Glutamatergic neuron (in vitro differentiated cells): Measurements from ENCODE around the gene ATP13A4. TPM values are rescaled to one million over a fixed set of nuclear protein-coding genes. Genes with fewer than 3 reads are reported as not detected.
A peak's percentile ranks its signal among the peaks of the same experiment; 100 is the strongest.

Experiments
- DNase-seq: peaks from one replicate; pipeline ENCODE4 v3.0.0; 2022
- H3K27ac Mint-ChIP-seq: one replicate; pipeline ENCODE4 v1.8.0; 2020; ENCODE audit warnings: mild to moderate bottlenecking, mixed read lengths, inconsistent platforms; ENCODE audit not compliant: unreplicated experiment
- H3K27me3 Mint-ChIP-seq: one replicate; pipeline ENCODE4 v1.8.0; 2020; ENCODE audit warnings: mild to moderate bottlenecking, moderate library complexity, mixed read lengths, inconsistent platforms; ENCODE audit not compliant: unreplicated experiment
- H3K36me3 Mint-ChIP-seq: one replicate; pipeline ENCODE4 v1.8.0; 2020; ENCODE audit warnings: mild to moderate bottlenecking, mixed read lengths, inconsistent platforms; ENCODE audit not compliant: unreplicated experiment
- H3K4me1 Mint-ChIP-seq: one replicate; pipeline ENCODE4 v1.8.0; 2020; ENCODE audit warnings: mild to moderate bottlenecking, low read depth, mixed read lengths, inconsistent platforms; ENCODE audit not compliant: unreplicated experiment
- H3K4me3 Mint-ChIP-seq: one replicate; pipeline ENCODE4 v1.8.0; 2020; ENCODE audit warnings: mild to moderate bottlenecking, mixed read lengths, inconsistent platforms; ENCODE audit not compliant: unreplicated experiment
- H3K9me3 Mint-ChIP-seq: one replicate; pipeline ENCODE4 v1.8.0; 2020; ENCODE audit warnings: mild to moderate bottlenecking, moderate library complexity, mixed read lengths, inconsistent platforms; ENCODE audit not compliant: unreplicated experiment
- CTCF ChIP-seq: fragments of 200-600 bp; sonication (generic); IDR thresholded peaks from one replicate; pipeline ENCODE4 v1.5.0; 2021; ENCODE audit not compliant: partially characterized antibody, unreplicated experiment
- total RNA-seq: library from RNA; stranded (reverse); fragmentation: NEBNext Ultra II Directional; extraction: Animal tissue kit (Norgen Biotek cat#: 25700); gene quantifications from one replicate; pipeline ENCODE4 v1.2.1, GENCODE V29; 2021; ENCODE audit not compliant: unreplicated experiment

Gene ATP13A4
- total RNA-seq, 1 donor from 2014 or later, result 0.93 TPM

- DNase-seq, result no peak
- Mint-ChIP-seq H3K27me3 (peaks cover 8% of the 10 kb centered on the region), H3K4me1 (peaks cover 10% of the 10 kb centered on the region), H3K4me3 (peak overlapping the region; percentile 100), H3K27ac (no peak overlapping the region), H3K9me3 (peaks cover 4% of the 10 kb centered on the region), H3K36me3 (peaks cover 4% of the 10 kb centered on the region)
- no peak for TF ChIP-seq CTCF
Measured at GRCh38 chr3:193594946-193595689, 40.4 kb upstream of the ATP13A4 start.

DNA sequence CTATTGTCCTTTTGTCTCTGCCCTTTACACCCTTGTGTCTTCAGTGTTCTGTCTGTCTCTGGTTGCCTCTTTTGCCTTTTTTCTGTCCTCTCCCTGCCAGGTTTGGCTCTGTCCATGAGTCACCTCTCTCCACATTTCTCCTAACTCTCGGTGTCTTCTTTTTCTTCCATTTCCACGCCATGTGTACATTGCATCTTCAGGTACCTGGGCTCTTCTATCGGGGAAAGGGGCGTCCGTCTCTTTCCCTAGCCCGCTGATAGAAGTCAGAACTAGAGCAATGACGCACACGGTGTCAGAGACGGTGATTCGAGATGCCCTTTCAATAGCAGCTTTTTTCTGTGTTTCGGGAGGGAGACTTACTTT lies 39.0 kb upstream of the ATP13A4 start:
- DNase-seq, result no peak
- peaks cover 10% of the 10 kb centered on the region for H3K4me1 Mint-ChIP-seq
- H3K27me3 Mint-ChIP-seq, result peaks cover 8% of the 10 kb centered on the region
- H3K9me3 Mint-ChIP-seq, result peaks cover 4% of the 10 kb centered on the region
- peak overlapping the region; percentile 99 for H3K27ac Mint-ChIP-seq
- no peak for TF ChIP-seq CTCF
- H3K36me3 Mint-ChIP-seq, result peaks cover 4% of the 10 kb centered on the region
- H3K4me3 Mint-ChIP-seq, result peak overlapping the region; percentile 100

GRCh38 chr3:193592841-193593667 lies 38.4 kb upstream of the ATP13A4 start, which contains the start of gene OPA1:
Gene OPA1 (plus strand): TSS chr3:193593208. CDS start chr3:193593378, 170 bp downstream.
- H3K27me3 Mint-ChIP-seq, result peaks cover 8% of the 10 kb centered on the region
- H3K9me3 Mint-ChIP-seq, result peaks cover 4% of the 10 kb centered on the region
- peak within 1 kb of the TSS; percentile 100 for H3K4me3 Mint-ChIP-seq
- TF ChIP-seq CTCF, result no peak
- H3K4me1 Mint-ChIP-seq, result peaks cover 10% of the 10 kb centered on the region
- H3K27ac Mint-ChIP-seq, result peak within 1 kb of the TSS; percentile 99
- H3K36me3 Mint-ChIP-seq, result peaks cover 4% of the 10 kb centered on the region
- DNase-seq, result peak; percentile 99

- Mint-ChIP-seq H3K27me3 (peaks cover 8% of the 10 kb centered on the region), H3K4me3 (no peak overlapping the region), H3K36me3 (no peaks in the 10 kb centered on the region), H3K4me1 (peaks cover 6% of the 10 kb centered on the region), H3K9me3 (peaks cover 4% of the 10 kb centered on the region), H3K27ac (no peak overlapping the region)
- no peak for TF ChIP-seq CTCF
- DNase-seq, result no peak
Measured at GRCh38 chr3:193590088-193590856, 35.6 kb upstream of the ATP13A4 start.
